ENCODE results near the gene RAB4A.

Gene RAB4A

DNA sequence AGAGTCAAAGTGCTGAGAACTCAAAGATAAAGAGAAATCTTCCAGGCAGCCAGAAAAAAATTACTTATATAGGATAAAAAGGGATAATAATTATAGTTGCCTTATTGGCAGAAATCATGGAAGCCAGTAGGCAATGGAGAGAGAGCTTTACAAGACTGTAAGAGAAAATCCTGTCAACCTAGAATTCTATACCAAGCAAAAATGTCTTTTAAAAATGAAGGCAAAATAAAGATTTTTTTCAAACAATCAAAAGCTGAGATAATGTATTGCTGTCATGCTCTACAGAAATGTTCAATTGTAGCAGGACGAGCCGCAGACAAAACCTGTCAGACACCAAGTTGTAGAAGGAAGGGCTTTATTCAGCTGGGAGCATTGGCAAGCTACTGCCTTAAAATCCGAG is 26.8 kb upstream of the RAB4A start:
- DNase-seq, result no peak

DNA sequence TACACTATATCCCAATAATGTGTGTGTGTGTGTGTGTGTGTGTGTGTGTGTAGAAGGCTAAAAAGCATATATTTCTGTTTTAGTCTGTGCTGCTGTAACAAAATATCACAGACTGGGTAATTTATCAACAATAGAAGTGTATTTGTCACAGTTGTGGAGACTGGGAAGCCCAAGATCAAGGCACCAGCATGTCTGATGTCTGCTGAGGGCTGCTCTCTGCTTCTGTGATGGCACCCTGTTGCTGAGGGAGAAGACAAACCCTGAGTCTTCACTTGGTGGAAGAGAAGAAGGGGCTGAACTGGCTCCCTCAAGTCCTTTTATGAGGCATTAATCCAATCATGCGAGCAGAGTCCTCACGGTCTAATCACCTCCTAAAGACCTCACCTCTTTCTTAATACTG is 23.0 kb upstream of the RAB4A start:
- DNase-seq, result no peak

DNA sequence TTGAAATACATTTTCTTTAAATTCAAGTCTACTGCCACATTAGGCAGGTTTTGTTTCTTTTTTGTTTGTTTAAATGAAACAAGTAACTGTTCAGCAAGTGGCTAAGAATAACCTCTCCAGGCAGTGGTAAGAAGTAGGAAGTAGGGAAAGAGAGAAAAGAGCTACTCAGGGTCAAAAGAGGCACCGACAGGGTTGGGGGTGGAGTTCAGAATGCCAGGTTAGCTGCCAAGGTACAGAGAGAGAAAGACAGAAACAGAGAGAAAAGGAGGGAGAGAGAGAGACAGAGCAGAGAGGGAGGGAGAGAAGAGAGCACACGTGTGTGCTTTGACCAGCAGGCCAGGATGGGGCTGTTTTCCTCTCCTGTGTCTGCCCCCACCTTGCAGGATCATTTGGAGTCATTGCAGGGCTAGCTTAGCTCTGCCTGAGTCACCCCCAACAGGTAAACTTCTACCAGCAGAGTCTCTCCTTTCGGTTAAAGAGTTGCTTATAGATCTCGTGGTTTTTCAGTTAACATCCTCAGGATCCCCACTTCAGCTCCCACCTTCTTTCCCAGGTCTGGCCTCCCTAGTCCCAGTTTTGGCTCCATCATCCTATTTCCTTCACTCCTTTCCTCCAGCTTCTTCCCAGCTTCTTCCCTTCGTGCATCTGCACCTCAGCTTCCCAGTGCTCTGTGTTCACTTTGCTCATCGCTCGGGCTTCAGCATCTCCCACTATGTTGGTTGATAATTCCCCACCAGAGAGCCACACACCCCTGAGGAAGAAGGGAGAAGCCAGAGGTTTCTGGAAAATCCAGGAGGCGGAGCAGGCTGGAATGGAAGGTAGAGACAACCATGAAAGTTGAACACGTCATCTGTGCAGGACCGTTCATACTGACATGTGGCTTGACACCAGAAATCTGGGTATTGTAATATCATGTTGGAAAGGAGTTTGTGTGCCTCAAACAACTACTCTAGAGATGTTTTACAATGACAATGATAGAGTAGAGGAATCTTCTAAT is 21.8 kb upstream of the RAB4A start:
- DNase-seq, result no peak

DNA sequence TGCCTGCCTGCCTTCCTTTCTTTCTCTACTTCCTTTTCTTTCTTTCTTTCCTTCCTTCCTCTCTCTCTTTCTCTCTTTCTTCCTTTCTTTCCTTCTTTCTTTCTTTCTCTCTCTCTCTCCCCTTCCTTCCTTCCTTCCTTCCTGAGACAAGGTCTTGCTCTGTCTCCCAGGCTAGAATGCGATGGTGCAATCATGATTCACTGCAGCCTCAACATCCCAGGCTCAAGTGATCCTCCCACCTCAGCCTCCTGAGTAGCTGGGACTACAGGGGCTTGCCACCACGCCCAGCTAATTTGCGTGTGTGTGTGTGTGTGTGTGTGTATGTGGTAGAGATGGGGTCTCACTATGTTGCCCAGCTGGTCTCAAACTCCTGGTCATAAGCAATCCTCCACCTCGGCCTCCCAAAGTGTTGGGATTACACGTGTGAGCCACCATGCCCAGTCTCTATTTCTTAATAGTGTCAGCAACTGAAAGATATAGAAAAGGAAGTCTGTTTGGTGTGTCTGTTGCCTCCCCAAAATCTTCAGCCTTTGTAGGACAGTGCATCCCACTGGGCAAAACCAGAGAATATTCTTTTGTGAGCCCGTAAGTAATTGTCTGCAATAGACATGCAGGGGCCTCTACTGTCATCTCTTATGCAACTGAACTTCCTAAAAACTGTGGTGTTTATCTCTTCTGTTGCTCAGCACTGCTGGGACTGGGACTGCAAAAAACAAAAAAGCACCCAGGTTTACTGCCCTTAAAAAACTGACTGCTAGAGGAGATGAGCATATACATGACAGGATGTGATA is 20.9 kb upstream of the RAB4A start:
- no peak for DNase-seq

DNA sequence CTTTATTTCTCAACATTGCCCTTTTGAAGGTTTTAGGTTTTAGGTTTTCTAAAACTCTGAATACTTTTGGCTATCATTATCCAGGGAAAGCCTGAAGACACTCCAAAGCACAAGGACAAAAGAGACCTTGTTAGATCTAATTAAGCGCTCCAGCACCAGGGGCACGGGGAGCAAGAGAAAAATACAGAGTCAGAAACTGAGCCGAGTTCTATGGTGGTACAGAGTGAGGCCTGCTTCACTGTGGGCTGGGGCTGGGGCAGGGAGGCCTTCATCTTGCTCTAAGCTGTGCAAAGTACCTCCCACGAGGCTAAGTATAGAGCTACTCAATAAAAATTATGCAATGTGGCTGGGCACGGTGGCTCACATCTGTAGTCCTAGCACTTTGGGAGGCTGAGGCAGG is 19.7 kb upstream of the RAB4A start:
- no peak for DNase-seq

DNA sequence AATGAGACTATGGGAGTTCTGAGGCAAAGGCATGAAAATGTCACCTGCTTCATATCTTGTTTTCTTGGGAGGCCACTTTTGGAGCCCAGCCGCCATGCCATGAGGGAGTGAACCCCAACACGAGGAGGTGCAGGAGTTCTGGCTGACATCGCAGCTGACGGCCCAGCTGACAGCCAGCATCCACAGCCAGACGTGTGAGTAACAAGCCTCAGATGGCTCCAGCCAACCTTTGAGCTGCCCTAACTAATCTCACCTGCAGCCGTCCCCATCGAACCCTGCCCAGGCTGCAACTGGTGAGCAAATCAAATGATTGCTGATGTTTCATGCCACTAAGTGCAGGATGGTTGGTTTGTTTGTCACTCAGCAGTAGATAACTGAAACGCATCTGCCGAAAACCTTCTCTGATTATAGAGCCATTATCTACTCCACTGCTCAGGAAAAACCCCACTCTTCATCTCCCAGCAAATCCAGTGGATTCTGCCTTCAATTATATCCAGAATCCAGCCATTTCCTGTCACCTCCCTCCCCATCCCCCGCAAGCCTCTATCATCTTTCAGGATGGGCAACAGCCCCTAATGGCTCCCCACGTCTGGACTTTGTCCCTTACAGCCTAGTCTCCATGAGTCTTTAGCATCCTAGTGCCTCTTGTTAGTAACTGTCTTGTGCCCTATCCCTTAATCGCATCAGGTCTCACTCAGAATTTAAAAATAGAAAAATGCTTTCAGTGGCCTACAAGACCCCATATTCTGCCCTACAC is 18.5 kb upstream of the RAB4A start:
- no peak for DNase-seq

DNA sequence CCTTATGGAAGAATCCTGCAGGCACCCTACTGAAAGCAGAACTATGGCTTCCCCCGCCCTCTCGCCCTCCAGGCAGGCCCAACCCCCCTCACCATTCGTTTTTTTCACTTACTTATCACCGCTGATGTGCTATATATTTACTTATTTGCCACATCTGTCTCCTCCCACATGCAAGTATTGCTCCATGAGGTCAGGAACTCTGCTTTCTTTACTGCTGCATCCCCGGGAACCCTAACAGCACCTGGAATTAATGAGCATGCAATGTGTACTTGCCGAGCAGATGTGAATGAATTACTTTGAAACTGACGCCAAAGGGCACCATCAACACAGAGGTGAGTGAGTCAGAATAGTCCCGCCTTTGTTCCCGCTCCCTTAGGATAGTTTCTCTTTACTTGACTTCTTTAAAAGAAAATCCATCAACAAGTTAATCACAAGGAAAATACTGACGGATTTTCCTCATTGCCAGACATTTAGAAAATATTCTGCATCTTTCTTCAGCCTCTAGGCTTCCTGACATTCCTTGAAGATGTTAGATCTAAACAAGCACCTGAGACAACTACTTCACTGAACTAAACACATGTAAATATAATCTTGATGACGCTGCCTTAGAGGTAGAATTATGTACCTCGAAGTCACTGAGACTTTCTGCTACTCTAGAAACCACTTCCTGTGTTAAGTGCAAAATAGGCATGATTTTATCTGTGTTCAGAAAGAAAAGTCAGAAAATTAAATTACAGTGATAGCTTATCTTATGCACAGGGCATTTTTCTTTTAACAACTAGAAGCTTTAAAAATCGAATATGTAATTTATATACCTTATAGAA is 17.5 kb upstream of the RAB4A start:
- no peak for DNase-seq

DNA sequence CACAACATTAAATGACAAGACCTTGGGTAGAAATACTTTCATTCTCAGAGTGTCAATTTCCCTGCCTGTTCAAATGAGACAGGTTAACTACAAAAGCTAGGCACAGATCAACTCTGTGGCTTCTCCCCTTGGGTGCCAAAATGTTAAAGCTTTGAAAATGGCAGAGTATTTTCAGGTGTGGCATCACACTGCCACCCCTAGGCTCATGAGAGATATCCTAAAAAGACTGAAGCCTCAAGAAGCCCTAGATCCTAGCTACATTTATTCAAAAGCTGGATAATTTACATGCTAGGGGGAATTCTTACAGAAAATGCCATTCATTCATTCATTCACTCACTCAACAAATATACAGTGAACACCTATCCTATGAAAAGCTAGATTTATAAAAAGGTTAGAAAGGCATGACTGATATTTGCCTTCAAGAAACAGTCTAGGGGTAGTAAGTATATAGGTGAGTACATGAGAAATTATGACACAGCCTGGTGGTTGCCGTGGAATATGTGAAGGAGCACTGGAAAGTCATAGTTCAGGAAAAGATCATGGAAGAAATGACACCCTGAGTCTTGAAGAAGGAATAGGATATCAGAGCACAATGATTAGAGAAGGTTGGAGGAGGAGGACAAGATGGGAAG is 15.9 kb upstream of the RAB4A start:
- DNase-seq, result no peak

DNA sequence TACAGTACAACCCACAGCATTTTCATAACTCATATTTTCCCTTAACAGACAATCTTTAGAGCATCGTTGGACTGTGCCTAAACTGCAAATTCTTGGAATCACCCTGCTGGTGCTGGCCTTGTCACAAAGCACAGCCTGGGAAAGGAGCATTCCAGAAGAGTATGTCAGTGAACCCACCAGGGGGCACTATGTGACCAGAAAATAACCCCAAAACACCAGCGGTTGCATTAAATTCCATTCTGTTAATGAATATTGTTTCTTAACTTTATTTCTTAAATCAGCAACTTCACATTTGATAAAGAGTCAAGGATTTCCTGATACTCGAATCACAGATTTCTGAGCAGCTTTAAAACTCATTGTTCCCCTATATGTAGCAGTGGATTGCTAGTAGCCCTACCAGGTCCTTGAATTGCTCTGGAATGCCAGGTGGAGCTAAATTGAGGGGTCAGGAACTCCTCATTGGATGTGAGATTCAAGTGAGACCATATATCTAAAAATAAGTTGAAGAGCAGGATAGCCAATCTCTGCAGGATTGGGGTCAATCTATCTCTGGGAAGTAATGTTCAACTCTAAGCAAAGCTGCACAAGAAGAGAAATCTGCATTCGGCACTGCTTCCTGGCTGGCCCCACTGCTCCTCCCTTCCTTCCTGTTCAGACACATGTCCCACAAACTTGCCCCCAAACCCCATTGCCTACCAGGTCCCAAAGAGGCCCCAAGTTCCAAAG is 12.7 kb upstream of the RAB4A start:
- DNase-seq, result peak in 1 of 2 experiments; percentile 53

DNA sequence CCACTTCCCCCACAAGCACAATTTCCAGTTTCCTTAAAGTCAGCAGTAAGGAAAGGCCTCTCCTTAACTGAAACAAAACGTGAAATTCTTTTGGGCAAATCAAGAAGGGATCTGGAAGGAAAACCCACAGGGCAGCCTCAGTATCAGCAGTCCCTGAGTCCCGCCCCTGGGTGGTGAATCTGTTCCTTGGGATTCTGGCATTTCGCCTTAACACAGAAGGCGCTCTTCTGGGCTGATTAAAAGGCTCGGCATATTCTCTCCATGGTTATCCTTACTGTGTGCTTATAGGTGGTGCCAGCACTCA is 12.2 kb upstream of the RAB4A start:
- no peak for DNase-seq

DNA sequence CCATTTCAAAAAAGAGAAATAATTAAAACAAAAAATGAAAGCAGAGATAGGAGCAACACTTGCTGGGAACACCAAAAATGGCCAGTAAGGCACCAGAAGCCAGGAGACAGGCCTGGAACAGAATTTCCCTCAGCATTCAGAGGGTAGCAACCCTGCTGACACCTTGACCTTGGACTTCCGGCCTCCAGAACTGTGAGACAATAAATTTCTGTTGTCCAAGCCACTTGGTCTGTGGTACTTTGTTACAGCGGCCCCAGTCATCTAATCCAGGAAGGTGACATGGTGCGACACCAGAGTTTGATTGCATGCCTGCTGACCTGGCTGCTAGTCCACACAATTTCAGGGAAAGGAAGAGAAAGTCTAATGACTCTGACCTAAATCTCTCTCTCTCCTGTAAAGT is 10.6 kb upstream of the RAB4A start:
- no peak for DNase-seq

DNA sequence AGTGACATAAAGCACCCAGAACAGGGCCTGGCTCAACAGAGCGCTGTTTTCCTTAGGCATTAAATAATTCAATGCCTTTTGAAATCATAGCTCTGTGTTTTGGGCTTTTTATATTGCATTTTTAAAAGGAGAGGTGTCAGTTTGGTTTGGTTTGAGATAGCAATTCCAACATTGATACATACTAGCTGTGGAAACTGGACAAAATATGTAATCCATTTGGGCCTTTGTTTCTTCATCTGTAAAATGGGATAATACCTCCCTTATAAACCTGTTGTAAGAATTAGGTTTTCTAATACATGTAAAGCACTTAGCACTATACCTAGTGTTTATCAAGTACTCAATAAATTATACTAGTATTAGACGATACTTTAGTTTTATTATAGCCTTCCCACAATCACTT is 8.7 kb upstream of the RAB4A start:
- no peak for DNase-seq

DNA sequence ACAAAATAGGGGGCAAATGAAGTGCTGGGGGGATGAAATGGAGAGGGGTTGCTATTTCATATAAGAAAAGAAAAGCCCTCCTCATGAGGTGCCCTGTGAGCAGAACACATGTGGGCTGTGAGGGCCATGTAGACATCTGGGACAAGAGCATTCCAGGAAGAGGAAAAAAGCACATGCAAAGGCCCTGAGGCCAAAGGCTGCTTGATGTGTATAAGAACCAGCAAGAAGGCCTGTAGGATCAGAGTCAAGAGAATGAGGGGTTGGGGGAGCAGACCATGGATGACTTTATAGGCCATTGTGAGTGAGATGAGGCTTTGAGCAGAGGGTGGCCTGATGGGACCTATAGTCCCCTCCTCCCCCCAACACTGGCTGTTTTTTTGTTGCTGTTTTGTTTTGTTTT is 7.7 kb upstream of the RAB4A start:
- DNase-seq, result no peak

DNA sequence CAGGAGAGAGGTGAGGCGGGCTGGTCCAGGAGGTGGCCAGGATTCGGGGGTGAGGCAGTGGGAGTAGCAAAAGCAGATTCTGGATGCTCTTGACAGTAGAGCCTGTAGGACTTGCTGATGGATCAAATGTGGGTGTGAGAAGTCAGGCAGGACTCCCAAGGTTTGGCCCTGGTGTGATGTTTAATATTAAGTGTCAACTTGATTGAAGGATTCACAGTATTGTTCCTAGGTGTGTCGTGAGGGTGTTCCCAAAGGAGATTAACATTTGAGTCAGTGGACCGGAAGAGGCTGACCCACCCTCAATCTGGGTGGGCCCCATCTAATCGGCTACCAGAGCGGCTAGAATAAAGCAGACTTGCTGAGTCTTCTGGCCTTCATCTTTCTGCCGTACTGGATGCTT is 6.8 kb upstream of the RAB4A start:
- no peak for DNase-seq

DNA sequence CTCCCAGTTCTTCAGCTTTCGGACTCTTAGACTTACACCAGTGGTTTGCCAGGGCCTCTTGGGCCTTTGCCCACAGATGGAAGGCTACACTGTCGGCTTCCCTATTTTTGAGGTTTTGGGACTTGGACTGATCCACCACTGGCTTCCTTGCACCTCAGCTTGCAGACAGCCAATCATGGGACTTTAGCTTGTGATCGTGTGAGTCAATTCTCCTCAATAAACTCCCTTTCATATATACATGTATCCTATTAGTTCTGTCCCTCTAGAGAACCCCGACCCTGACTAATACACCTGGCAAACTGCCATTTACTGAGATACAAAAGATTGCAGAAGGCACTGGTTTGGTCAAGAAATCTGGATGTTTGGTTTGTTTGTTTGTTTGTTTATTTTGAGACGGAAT is 6.4 kb upstream of the RAB4A start:
- DNase-seq, result no peak

DNA sequence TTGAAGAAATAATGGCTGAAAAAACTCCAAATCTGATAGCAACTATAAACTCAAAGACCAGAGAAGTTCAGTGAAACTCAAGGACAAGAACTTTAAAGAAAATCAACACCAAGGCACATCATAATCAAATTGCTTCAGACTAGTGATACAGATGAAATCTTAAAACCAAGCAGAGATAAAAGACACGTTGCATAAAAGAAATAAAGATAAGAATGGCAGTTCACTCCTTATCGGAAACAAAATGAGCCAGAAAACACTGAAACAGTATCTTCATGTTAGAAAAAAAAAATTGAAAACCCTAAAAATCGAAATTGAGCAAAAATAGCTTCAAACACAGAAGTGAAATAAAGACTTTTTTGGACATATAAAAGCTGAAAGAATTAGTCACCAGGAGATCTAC is 4.6 kb upstream of the RAB4A start:
- DNase-seq, result no peak

DNA sequence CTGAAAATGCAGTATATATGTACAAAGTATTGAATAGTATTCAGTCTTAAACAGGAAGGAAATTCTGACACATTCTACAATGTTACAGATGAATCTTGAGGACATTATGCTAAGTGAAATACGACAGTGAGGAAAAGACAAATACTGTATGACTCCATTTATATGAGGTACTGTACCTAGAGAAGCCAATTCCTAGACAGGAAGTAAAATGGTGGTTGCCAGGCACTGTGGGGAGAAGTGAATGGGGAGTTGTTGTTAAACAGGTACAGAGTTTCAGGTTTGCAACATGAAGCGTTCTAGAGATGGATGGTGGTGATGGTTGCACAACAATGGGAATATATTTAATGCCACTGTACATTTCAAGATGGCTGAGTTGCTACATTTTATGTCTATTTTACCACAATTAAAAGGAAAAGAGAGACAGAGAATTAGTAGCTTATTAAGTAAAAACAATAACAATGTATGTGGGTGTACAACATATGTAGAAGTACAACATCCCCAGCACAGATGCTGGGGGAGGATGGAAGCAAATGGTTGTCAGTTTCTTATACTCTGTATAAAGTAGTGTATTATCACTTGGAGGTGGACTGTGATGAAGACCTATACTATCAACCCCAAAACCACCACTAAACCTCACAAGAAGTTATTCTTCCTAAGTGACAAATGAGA is 3.9 kb upstream of the RAB4A start:
- DNase-seq, result no peak

DNA sequence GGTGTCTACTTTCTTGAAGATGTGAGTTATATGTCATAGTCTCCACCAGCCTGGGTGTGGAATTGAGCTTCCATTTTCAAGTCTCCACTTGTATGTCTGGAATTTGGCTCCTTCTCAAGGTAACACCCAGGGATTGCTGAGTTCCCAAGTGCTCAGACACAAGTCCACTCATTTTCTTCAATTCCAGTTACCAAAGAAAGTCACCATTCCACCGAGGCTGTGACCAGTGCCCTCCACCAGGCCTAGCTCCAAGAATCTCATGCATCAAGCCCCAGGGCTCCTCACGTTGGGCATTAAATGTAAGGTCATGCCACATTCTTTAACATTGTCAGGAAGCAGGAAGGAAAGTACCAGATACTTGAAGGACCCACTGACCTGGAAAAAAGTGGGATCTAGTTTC is 2.4 kb upstream of the RAB4A start:
- DNase-seq, result no peak

DNA sequence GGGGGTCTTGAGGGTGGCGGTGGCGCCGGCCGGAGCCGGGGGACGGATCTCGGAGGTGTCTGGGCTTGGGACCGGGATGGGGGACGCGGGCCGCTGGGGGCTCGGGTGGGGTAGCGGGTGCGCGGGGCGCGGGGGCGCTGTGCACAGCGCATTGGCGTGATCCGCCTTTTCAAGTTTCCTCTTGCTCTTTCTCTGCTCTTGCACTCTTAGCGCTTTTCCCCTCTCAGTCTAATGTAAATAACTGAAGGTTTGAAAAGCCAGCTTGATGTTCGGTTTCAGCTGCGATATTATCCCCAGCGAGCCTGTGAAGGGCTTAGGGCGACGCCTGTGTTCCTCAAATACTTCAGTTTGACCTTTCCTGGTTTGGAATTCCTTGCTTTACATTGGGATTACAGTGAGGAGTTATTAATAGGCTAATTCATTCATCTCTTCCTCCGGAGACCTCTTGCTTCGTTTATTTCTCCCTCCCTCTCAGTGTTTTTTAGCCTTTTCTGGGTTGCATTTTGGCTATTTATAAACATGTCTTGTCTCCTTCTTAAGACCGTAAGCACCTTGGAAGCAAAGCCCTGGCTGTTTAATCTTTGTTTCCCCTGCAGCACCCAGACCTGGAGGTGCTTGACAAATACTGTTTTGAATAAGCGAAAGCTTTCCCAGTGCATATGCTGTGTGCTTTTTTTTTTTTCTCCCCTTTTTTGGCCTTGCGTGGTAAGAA is 693 bp downstream of the RAB4A start:
- peak in 1 of 2 experiments; percentile 5 for DNase-seq

Data from SW 1271 (cell line).